ENCODE results near the gene TAS1R3.

- TF ChIP-seq CTCF (conservative IDR thresholded peaks at IDR 0.05 in 1 of 2, IDR thresholded peaks at IDR 0.05 in 1 of 2; ENCODE audit: extremely low read depth in 1 of 2, insufficient read depth in 1 of 2, low read depth in 1 of 2, low read length in 2 of 2) (no peak), EZH2 (IDR thresholded peaks at IDR 0.05; ENCODE audit: borderline replicate concordance, low read length) (no peak)
Measured at GRCh38 chr1:1334835-1335234, 3.8 kb downstream of the TAS1R3 start.
